Spleen (tissue), 7 donors: ENCODE measurements around the gene NEAT1.
"Not testable (repeated sequence)": the region's sequence is repeated elsewhere in the genome, so short reads cannot be mapped to it uniquely, and the experiment has no call there.

Source experiments
- CTCF ChIP-seq, 11 experiments: fragments of 200-600 bp in 7 of 11; fragments of 450-650 bp in 4 of 11; sonication (generic) in 4 of 11; IDR thresholded peaks in 8 of 11; conservative IDR thresholded peaks in 3 of 11; 1 replicate in 7 of 11; 2 replicates in 4 of 11; pipeline versions ENCODE4 v1.4.0 to v1.8.0; 2016 to 2021; ENCODE audit warnings: antibody characterized with exemption in 11 of 11, inconsistent platforms in 4 of 11, mild to moderate bottlenecking in 1 of 11
- POLR2A ChIP-seq, 3 donors: fragments of 450-650 bp; IDR thresholded peaks; one replicate each; pipeline ENCODE4 v1.5.1; 2017; ENCODE audit warnings: antibody characterized with exemption in 3 of 3, mild to moderate bottlenecking in 1 of 3
- POLR2AphosphoS5 ChIP-seq, 3 donors: sonication (generic); formaldehyde crosslinking; IDR thresholded peaks; one replicate each; pipeline ENCODE4 v1.5.1; 2017; ENCODE audit warnings: antibody characterized with exemption in 3 of 3
- donor health status: DM: no; HTN: no; CAD: no; lungs with moderate emphysema.
- donor health status: DM: no; HTN: no; CAD: no.
- donor health status: DM: no; HTN: no; CAD: no.

GRCh38 chr11:65467306-65467705, 44.7 kb downstream of the NEAT1 start:
- not testable (repeated sequence) for TF ChIP-seq POLR2A (IDR thresholded peaks at IDR 0.05); CTCF (IDR thresholded peaks at IDR 0.05 in 8 of 11, conservative IDR thresholded peaks at IDR 0.05 in 3 of 11); POLR2AphosphoS5 (IDR thresholded peaks at IDR 0.05)
